ENCODE measurements around the gene FCAMR.

GRCh38 chr1:207000651-207001291 is 30.5 kb upstream of the FCAMR start:
- TF ChIP-seq, protein P1, sequence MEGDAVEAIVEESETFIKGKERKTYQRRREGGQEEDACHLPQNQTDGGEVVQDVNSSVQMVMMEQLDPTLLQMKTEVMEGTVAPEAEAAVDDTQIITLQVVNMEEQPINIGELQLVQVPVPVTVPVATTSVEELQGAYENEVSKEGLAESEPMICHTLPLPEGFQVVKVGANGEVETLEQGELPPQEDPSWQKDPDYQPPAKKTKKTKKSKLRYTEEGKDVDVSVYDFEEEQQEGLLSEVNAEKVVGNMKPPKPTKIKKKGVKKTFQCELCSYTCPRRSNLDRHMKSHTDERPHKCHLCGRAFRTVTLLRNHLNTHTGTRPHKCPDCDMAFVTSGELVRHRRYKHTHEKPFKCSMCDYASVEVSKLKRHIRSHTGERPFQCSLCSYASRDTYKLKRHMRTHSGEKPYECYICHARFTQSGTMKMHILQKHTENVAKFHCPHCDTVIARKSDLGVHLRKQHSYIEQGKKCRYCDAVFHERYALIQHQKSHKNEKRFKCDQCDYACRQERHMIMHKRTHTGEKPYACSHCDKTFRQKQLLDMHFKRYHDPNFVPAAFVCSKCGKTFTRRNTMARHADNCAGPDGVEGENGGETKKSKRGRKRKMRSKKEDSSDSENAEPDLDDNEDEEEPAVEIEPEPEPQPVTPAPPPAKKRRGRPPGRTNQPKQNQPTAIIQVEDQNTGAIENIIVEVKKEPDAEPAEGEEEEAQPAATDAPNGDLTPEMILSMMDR (IDR thresholded peaks at IDR 0.05 in 4 of 5, conservative IDR thresholded peaks at IDR 0.05 in 1 of 5), result no peak
- no peak for TF ChIP-seq POLR2A (IDR thresholded peaks at IDR 0.05)

Data from gastrocnemius medialis (tissue), 4 donors.